ENCODE results near the gene NOX3. TPM values are rescaled to one million over a fixed set of nuclear protein-coding genes. Genes with fewer than 3 reads are reported as not detected.

The NOX3 gene
- not detected for total RNA-seq
- long read RNA-seq = 0 reads

GRCh38 chr6:155455766-155456165 is at the start of gene NOX3:
TSS of gene NOX3 (minus strand) at chr6:155455839. CDS start at chr6:155455800, 39 bp downstream.
- intact Hi-C loops (cut with DNase I) = no loop called here
- TF ChIP-seq, protein P1, sequence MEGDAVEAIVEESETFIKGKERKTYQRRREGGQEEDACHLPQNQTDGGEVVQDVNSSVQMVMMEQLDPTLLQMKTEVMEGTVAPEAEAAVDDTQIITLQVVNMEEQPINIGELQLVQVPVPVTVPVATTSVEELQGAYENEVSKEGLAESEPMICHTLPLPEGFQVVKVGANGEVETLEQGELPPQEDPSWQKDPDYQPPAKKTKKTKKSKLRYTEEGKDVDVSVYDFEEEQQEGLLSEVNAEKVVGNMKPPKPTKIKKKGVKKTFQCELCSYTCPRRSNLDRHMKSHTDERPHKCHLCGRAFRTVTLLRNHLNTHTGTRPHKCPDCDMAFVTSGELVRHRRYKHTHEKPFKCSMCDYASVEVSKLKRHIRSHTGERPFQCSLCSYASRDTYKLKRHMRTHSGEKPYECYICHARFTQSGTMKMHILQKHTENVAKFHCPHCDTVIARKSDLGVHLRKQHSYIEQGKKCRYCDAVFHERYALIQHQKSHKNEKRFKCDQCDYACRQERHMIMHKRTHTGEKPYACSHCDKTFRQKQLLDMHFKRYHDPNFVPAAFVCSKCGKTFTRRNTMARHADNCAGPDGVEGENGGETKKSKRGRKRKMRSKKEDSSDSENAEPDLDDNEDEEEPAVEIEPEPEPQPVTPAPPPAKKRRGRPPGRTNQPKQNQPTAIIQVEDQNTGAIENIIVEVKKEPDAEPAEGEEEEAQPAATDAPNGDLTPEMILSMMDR (IDR thresholded peaks at IDR 0.05) = no peak
- TF ChIP-seq POLR2A (IDR thresholded peaks at IDR 0.05) = no peak
- WGBS (ENCODE audit: insufficient coverage, low coverage, low lambda C conversion rate, missing lambda C conversion rate) = 40% methylated on average over 5 of the region's 5 CpGs
- Histone ChIP-seq H3K27me3 (no peaks in the 10 kb centered on the region), H3K36me3 (no peaks in the 10 kb centered on the region), H3K4me3 (no peak within 1 kb of the TSS), H3K9me3 (no peaks in the 10 kb centered on the region), H3K27ac (no peak within 1 kb of the TSS), H3K4me1 (no peaks in the 10 kb centered on the region)
- DNase-seq (no peak), ATAC-seq (no peak)

GRCh38 chr6:155504848-155505607 is 49.4 kb upstream of the NOX3 start:
- DNase-seq (no peak), ATAC-seq (no peak)
- H3K27ac ChIP-seq = no peak overlapping the region
- no peaks in the 10 kb centered on the region for H3K4me1 ChIP-seq
- intact Hi-C loops (cut with DNase I) = no loop called here
- no peaks in the 10 kb centered on the region for H3K9me3 ChIP-seq
- TF ChIP-seq, protein P1 (IDR thresholded peaks at IDR 0.05) = no peak
- TF ChIP-seq POLR2A (IDR thresholded peaks at IDR 0.05) = no peak
- H3K27me3 ChIP-seq = no peaks in the 10 kb centered on the region
- no peaks in the 10 kb centered on the region for H3K36me3 ChIP-seq
- 36% methylated on average over 5 of the region's 5 CpGs for WGBS (ENCODE audit: insufficient coverage, low coverage, low lambda C conversion rate, missing lambda C conversion rate)
- no peak overlapping the region for H3K4me3 ChIP-seq

- DNase-seq (no peak), ATAC-seq (no peak)
- no peak overlapping the region for H3K27ac ChIP-seq
- TF ChIP-seq, protein P1 (IDR thresholded peaks at IDR 0.05) = no peak
- TF ChIP-seq POLR2A (IDR thresholded peaks at IDR 0.05) = no peak
- no peaks in the 10 kb centered on the region for H3K9me3 ChIP-seq
- 60% methylated on average over 1 of the region's 1 CpG for WGBS (ENCODE audit: insufficient coverage, low coverage, low lambda C conversion rate, missing lambda C conversion rate)
- H3K27me3 ChIP-seq = no peaks in the 10 kb centered on the region
- intact Hi-C loops (cut with DNase I) = no loop called here
- no peak overlapping the region for H3K4me3 ChIP-seq
- H3K36me3 ChIP-seq = no peaks in the 10 kb centered on the region
- H3K4me1 ChIP-seq = no peaks in the 10 kb centered on the region
Observed at GRCh38 chr6:155502393-155502792, 46.8 kb upstream of the NOX3 start.

GRCh38 chr6:155499574-155499973 is 43.9 kb upstream of the NOX3 start:
- ATAC-seq (no peak), DNase-seq (no peak)
- H3K36me3 ChIP-seq = no peaks in the 10 kb centered on the region
- H3K27me3 ChIP-seq = no peaks in the 10 kb centered on the region
- H3K9me3 ChIP-seq = no peaks in the 10 kb centered on the region
- intact Hi-C loops (cut with DNase I) = no loop called here
- H3K4me3 ChIP-seq = no peak overlapping the region
- no peaks in the 10 kb centered on the region for H3K4me1 ChIP-seq
- WGBS (ENCODE audit: insufficient coverage, low coverage, low lambda C conversion rate, missing lambda C conversion rate) = 72% methylated on average over 4 of the region's 4 CpGs
- TF ChIP-seq, protein P1 (IDR thresholded peaks at IDR 0.05) = no peak
- no peak for TF ChIP-seq POLR2A (IDR thresholded peaks at IDR 0.05)
- no peak overlapping the region for H3K27ac ChIP-seq
